ENCODE measurements around the gene PRCP.
A peak's percentile ranks its signal among the peaks of the same experiment; 100 is the strongest.
"Not testable (repeated sequence)": the region's sequence is repeated elsewhere in the genome, so short reads cannot be mapped to it uniquely, and the experiment has no call there.

PRCP gene

GRCh38 chr11:82927264-82927880 is 27.1 kb upstream of the PRCP start:
- TF ChIP-seq CTCF (conservative IDR thresholded peaks at IDR 0.05; ENCODE audit: low read depth): peak; percentile 81
- ChIA-PET CTCF (interaction anchor here (0.6 to 0.8 kb wide), 7 partner anchors 11 to 218 kb away, joined by 3 to 8 read pairs (median 3); no protein-coding TSS in a partner anchor), POLR2A (ENCODE audit: low non-redundant PET) (no interaction called here)
- DNase-seq (ENCODE audit: low spot score): peak; percentile 59
- no peak overlapping the region for H3K27ac ChIP-seq

GRCh38 chr11:82924522-82925224 is 24.4 kb upstream of the PRCP start:
- ChIA-PET CTCF (interaction anchor here (0.5 kb wide), 1 partner anchor 245 kb away, joined by 3 read pairs; no protein-coding TSS in a partner anchor), POLR2A (ENCODE audit: low non-redundant PET) (no interaction called here)
- H3K27ac ChIP-seq: no peak overlapping the region
- no peak for TF ChIP-seq CTCF (conservative IDR thresholded peaks at IDR 0.05; ENCODE audit: low read depth)
- DNase-seq (ENCODE audit: low spot score): no peak

- POLR2A ChIA-PET (ENCODE audit: low non-redundant PET); DNase-seq (ENCODE audit: low spot score); CTCF ChIA-PET; H3K27ac ChIP-seq: not testable (repeated sequence)
These were observed 22.4 kb upstream of the PRCP start for GRCh38 chr11:82922396-82923173.

GRCh38 chr11:82920227-82920626 is 20.0 kb upstream of the PRCP start:
- H3K27ac ChIP-seq; DNase-seq (ENCODE audit: low spot score); POLR2A ChIA-PET (ENCODE audit: low non-redundant PET): not testable (repeated sequence)
- CTCF ChIA-PET: interaction anchor here (0.7 kb wide), 1 partner anchor 635 kb away, joined by 3 read pairs; no protein-coding TSS in a partner anchor

GRCh38 chr11:82919786-82920185 is 19.6 kb upstream of the PRCP start:
- POLR2A ChIA-PET (ENCODE audit: low non-redundant PET): not testable (repeated sequence)

GRCh38 chr11:82909015-82909640 is 8.9 kb upstream of the PRCP start:
- no peak for DNase-seq (ENCODE audit: low spot score)
- no peak for TF ChIP-seq CTCF (conservative IDR thresholded peaks at IDR 0.05; ENCODE audit: low read depth)
- POLR2A ChIA-PET (ENCODE audit: low non-redundant PET): no interaction called here
- H3K27ac ChIP-seq: no peak overlapping the region
- CTCF ChIA-PET: no interaction called here

More at GRCh38 chr11:82919786-82920185, 19.6 kb upstream of the PRCP start:
- not testable (repeated sequence) for H3K27ac ChIP-seq; DNase-seq (ENCODE audit: low spot score)
- CTCF ChIA-PET: interaction anchor here (0.7 kb wide), 1 partner anchor 636 kb away, joined by 3 read pairs; no protein-coding TSS in a partner anchor

- CTCF ChIA-PET: interaction anchor here (0.6 kb wide), 1 partner anchor 320 kb away, joined by 4 read pairs; no protein-coding TSS in a partner anchor
- POLR2A ChIA-PET (ENCODE audit: low non-redundant PET): no interaction called here
- DNase-seq (ENCODE audit: low spot score): no peak
- H3K27ac ChIP-seq: no peak overlapping the region
- no peak for TF ChIP-seq CTCF (conservative IDR thresholded peaks at IDR 0.05; ENCODE audit: low read depth)
These were observed 8.1 kb upstream of the PRCP start for GRCh38 chr11:82908311-82908710.

All from RWPE1 (cell line).